IMR-90 (cell line): Measurements from ENCODE around the gene SAG. TPM values are rescaled to one million over a fixed set of nuclear protein-coding genes. Genes with fewer than 3 reads are reported as not detected.

ENCODE experiments used
- ATAC-seq: fragments of 200-7000 bp; cut with Tn5 transposase; 2 replicates; pipeline ENCODE4 v1.9.1; 2020; ENCODE audit warnings: low read depth, mild to moderate bottlenecking, moderate library complexity
- BruUV-seq: library from RNA; stranded (reverse); fragments of 400-500 nt; replicated peaks from 2 replicates; lab custom pipeline; 2021; lab: Mats Ljungman, UMichigan
- CTCF ChIA-PET: fragments of 300-600 bp; formaldehyde crosslinking; extraction: SDS; loops from one replicate; lab custom pipeline; 2021; ENCODE audit warnings: antibody characterized with exemption; lab: Yijun Ruan, JAX
- POLR2A ChIA-PET: fragments of 300-600 bp; sonication (Branson Sonifier 250); formaldehyde crosslinking; loops from one replicate; lab custom pipeline; 2022; ENCODE audit warnings: antibody characterized with exemption; ENCODE audit not compliant: unreplicated experiment; lab: Charles Lee
- DNase-seq: peaks from one replicate; pipeline ENCODE4 v3.0.0; 2013
- H2AFZ ChIP-seq: replicated peaks from 2 replicates; pipeline ENCODE3; 2013; ENCODE audit warnings: low read length, mild to moderate bottlenecking; ENCODE audit not compliant: poor library complexity
- H2AK5ac ChIP-seq: 2 replicates; pipeline ENCODE4 v1.6.1; 2013; ENCODE audit warnings: low read depth, low read length, inconsistent platforms
- H2AK9ac ChIP-seq: replicated peaks from 2 replicates; pipeline ENCODE3; 2013; ENCODE audit warnings: mild to moderate bottlenecking, low read depth, low read length, moderate library complexity; ENCODE audit not compliant: poor library complexity
- H2BK120ac ChIP-seq: 2 replicates; pipeline ENCODE4 v1.6.1; 2013; ENCODE audit warnings: low read depth, low read length, inconsistent platforms
- H2BK15ac ChIP-seq: 3 replicates; pipeline ENCODE4 v1.6.1; 2013; ENCODE audit warnings: low read depth, low read length, inconsistent platforms
- H2BK20ac ChIP-seq: 2 replicates; pipeline ENCODE4 v1.6.1; 2013; ENCODE audit warnings: low read depth, mild to moderate bottlenecking, inconsistent platforms, low read length, moderate library complexity
- H2BK5ac ChIP-seq: 2 replicates; pipeline ENCODE4 v1.6.1; 2013; ENCODE audit warnings: mild to moderate bottlenecking, low read depth, low read length, inconsistent platforms; ENCODE audit not compliant: poor library complexity, severe bottlenecking
- H3K14ac ChIP-seq: replicated peaks from 2 replicates; pipeline ENCODE4 v1.6.1; 2013; ENCODE audit warnings: low read depth, low read length, inconsistent platforms
- H3K18ac ChIP-seq: 2 replicates; pipeline ENCODE4 v1.6.1; 2013; ENCODE audit warnings: low read depth, low read length, control low read depth
- H3K23ac ChIP-seq: 2 replicates; pipeline ENCODE4 v1.6.1; 2013; ENCODE audit warnings: low read depth, low read length, inconsistent platforms
- H3K27ac ChIP-seq: 2 replicates; pipeline ENCODE4 v1.5.1; 2013; ENCODE audit warnings: mild to moderate bottlenecking, control low read depth, low read length; ENCODE audit not compliant: insufficient read depth
- H3K27me3 ChIP-seq: 2 replicates; pipeline ENCODE4 v1.6.1; 2013; ENCODE audit warnings: low read length; ENCODE audit not compliant: control insufficient read depth, insufficient read depth
- H3K36me3 ChIP-seq: 2 replicates; pipeline ENCODE4 v1.6.1; 2013; ENCODE audit warnings: low read length, mixed read lengths; ENCODE audit not compliant: control insufficient read depth, insufficient read depth
- H3K4ac ChIP-seq: 2 replicates; pipeline ENCODE4 v1.6.1; 2013; ENCODE audit warnings: low read depth, low read length, inconsistent platforms
- H3K4me1 ChIP-seq: 2 replicates; pipeline ENCODE4 v1.6.1; 2013; ENCODE audit warnings: low read length, mixed read lengths; ENCODE audit not compliant: control insufficient read depth, insufficient read depth
- H3K4me2 ChIP-seq: 2 replicates; pipeline ENCODE4 v1.6.1; 2013; ENCODE audit warnings: low read depth, mild to moderate bottlenecking, control low read depth, low read length, moderate library complexity
- H3K4me3 ChIP-seq: 2 replicates; pipeline ENCODE4 v1.5.1; 2013; ENCODE audit warnings: low read depth, mild to moderate bottlenecking, control low read depth, low read length, moderate library complexity; ENCODE audit not compliant: insufficient read depth
- H3K56ac ChIP-seq: 2 replicates; pipeline ENCODE4 v1.6.1; 2013; ENCODE audit warnings: low read length, inconsistent platforms; ENCODE audit not compliant: insufficient read depth; ENCODE audit errors: extremely low read depth
- H3K79me1 ChIP-seq, 2 experiments: 2 replicates each; pipeline ENCODE4 v1.6.1; 2013; ENCODE audit warnings: low read length in 2 of 2, inconsistent platforms in 1 of 2, low read depth in 1 of 2
- H3K9ac ChIP-seq: 2 replicates; pipeline ENCODE4 v1.6.1; 2013; ENCODE audit warnings: low read depth, low read length, control low read depth
- H3K9me1 ChIP-seq: 2 replicates; pipeline ENCODE4 v1.6.1; 2013; ENCODE audit warnings: low read length, inconsistent platforms; ENCODE audit not compliant: insufficient read depth
- H3K9me3 ChIP-seq: 2 replicates; pipeline ENCODE4 v1.6.1; 2013; ENCODE audit warnings: low read length; ENCODE audit not compliant: control insufficient read depth, insufficient read depth
- H4K20me1 ChIP-seq: 2 replicates; pipeline ENCODE4 v1.6.1; 2013; ENCODE audit warnings: low read length, inconsistent platforms; ENCODE audit not compliant: insufficient read depth
- H4K5ac ChIP-seq: 2 replicates; pipeline ENCODE4 v1.6.1; 2013; ENCODE audit warnings: mild to moderate bottlenecking, low read depth, low read length, control low read depth
- H4K8ac ChIP-seq, 2 experiments: 2 replicates each; pipeline ENCODE4 v1.6.1; 2013; ENCODE audit warnings: low read depth in 2 of 2, low read length in 2 of 2, control low read depth in 1 of 2, inconsistent platforms in 1 of 2
- H4K91ac ChIP-seq: 2 replicates; pipeline ENCODE4 v1.6.1; 2013; ENCODE audit warnings: low read depth, low read length, inconsistent platforms; ENCODE audit not compliant: insufficient read depth
- BHLHE40 ChIP-seq: fragments of 150-350 bp; IDR thresholded peaks from 2 replicates; pipeline ENCODE4 v1.6.1; 2016; ENCODE audit warnings: mild to moderate bottlenecking, low read depth, low read length
- CEBPB ChIP-seq: IDR thresholded peaks from 2 replicates; pipeline ENCODE4 v1.6.1; 2012; ENCODE audit warnings: low read depth, low read length, improper control_type of control experiment
- CHD1 ChIP-seq: IDR thresholded peaks from 2 replicates; pipeline ENCODE4 v1.6.1; 2012; ENCODE audit warnings: low read depth, low read length, improper control_type of control experiment
- ELK1 ChIP-seq: fragments of 150-350 bp; IDR thresholded peaks from 2 replicates; pipeline ENCODE4 v1.6.1; 2016; ENCODE audit warnings: low read depth, mild to moderate bottlenecking, low read length, moderate library complexity, borderline replicate concordance
- FOS ChIP-seq: fragments of 150-350 bp; IDR thresholded peaks from 2 replicates; pipeline ENCODE4 v1.6.1; 2016; ENCODE audit warnings: low read depth, low read length
- MAFK ChIP-seq: IDR thresholded peaks from 2 replicates; pipeline ENCODE4 v1.6.1; 2012; ENCODE audit warnings: low read depth, low read length, improper control_type of control experiment
- MAZ ChIP-seq: IDR thresholded peaks from 2 replicates; pipeline ENCODE4 v1.6.1; 2012; ENCODE audit warnings: low read depth, mild to moderate bottlenecking, low read length, improper control_type of control experiment, moderate library complexity, borderline replicate concordance
- MXI1 ChIP-seq: IDR thresholded peaks from 2 replicates; pipeline ENCODE4 v1.6.1; 2012; ENCODE audit warnings: low read depth, mild to moderate bottlenecking, low read length, moderate library complexity, borderline replicate concordance
- NFE2L2 ChIP-seq: fragments of 150-350 bp; IDR thresholded peaks from 2 replicates; pipeline ENCODE4 v1.6.1; 2016; ENCODE audit warnings: low read depth, mild to moderate bottlenecking, low read length
- POLR2A ChIP-seq: IDR thresholded peaks from 2 replicates; pipeline ENCODE4 v1.6.1; 2012; ENCODE audit warnings: mild to moderate bottlenecking, low read depth, low read length
- RAD21 ChIP-seq: IDR thresholded peaks from 2 replicates; pipeline ENCODE4 v1.6.1; 2012; ENCODE audit warnings: low read length, improper control_type of control experiment
- RCOR1 ChIP-seq: IDR thresholded peaks from 2 replicates; pipeline ENCODE4 v1.6.1; 2012; ENCODE audit warnings: mild to moderate bottlenecking, low read length, improper control_type of control experiment; ENCODE audit not compliant: insufficient replicate concordance
- RFX5 ChIP-seq: IDR thresholded peaks from 2 replicates; pipeline ENCODE4 v1.8.0; 2012; ENCODE audit warnings: low read depth, mild to moderate bottlenecking, low read length, moderate library complexity
- USF2 ChIP-seq: fragments of 150-350 bp; IDR thresholded peaks from 2 replicates; pipeline ENCODE4 v1.6.1; 2017; ENCODE audit warnings: mild to moderate bottlenecking, antibody characterized with exemption, low read length, low read depth
- WGBS, 2 experiments: methylation state at CpG; one replicate each; pipeline versions ENCODE4 v1.1.5 to v1.1.7; 2013; ENCODE audit warnings: missing lambda C conversion rate in 2 of 2; ENCODE audit not compliant: insufficient read length in 1 of 2; ENCODE audit errors: extremely low coverage in 2 of 2; 5-methylcytosine and 5-hydroxymethylcytosine counted together
- dilution Hi-C: fragments of 300-500 bp; cut with HindIII; formaldehyde crosslinking; loops from one replicate; pipeline ENCODE4 v1.14.3; 2018; ENCODE audit warnings: low sequenced_read_pairs; ENCODE audit not compliant: unreplicated experiment
- in situ Hi-C: fragments of 300-500 bp; cut with MboI; formaldehyde crosslinking; loops from 3 replicates; pipeline ENCODE4 v1.14.3; 2019; ENCODE audit warnings: low sequenced_read_pairs, inconsistent platforms, mixed read lengths
- intact Hi-C: fragments of 100-400 bp; cut with micrococcal nuclease; formaldehyde crosslinking; loops from 2 replicates; pipeline ENCODE4 v1.10.0; 2022
- polyA plus RNA-seq, 3 experiments: library from polyadenylated mRNA; depleted of rRNA; stranded (reverse); fragments of >200 nt; gene quantifications; 2 replicates each; pipeline ENCODE4 v1.2.3, GENCODE V29; 2012; ENCODE audit warnings: low replicate concordance in 1 of 3
- total RNA-seq: library from RNA; depleted of rRNA; stranded (reverse); fragments of >200 nt; gene quantifications from 2 replicates; pipeline ENCODE4 v1.2.3, GENCODE V29; 2012
- TF ChIP-seq, protein P1 (sequence below): conservative IDR thresholded peaks from 2 replicates; pipeline ENCODE4 v1.5.1; 2012; ENCODE audit warnings: mild to moderate bottlenecking, low read depth, low read length, improper control_type of control experiment

SAG gene
- total and polyA plus RNA-seq, 2 of the 4 experiments (the other 2 are of a cell fraction) = not detected

DNA sequence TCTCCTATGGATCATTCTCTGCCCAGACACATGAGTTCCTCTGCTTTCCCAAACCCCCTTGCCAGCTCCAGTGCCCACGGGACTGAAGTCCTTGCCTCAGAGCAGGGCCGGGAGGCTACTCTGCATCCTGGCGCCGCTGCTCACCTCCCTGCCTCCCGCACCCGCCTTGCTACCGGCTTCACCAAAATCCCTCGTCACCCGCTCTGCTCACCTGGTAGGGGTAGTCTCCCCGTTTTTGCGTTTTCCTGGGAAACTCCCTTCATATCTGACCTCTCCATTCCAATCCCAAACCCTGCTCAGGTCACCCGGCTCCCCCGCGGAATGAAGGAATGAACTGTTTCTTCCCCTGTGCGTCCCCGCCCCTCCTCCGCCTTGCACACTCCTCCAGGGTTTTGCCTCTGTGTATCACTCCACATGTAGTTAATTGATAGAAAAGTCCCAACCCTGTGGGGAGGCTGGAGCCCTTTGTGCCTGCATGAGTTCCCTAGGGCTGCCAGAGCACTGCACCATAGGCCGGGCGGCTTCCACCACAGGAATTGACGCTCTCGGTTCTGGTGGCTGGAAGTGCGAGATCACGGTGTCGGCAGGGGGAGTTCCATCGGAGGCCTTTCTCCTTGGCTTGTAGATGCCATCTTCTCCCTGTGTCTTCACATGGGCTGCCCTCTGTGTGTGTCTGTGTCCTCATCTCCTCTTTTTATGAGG, 44.7 kb downstream of the SAG start:
- dilution Hi-C loops = no loop called here
- H3K56ac ChIP-seq = no peak overlapping the region
- no peak overlapping the region for H2BK15ac ChIP-seq
- peak overlapping the region; percentile 28 for H2AK9ac ChIP-seq
- H4K91ac ChIP-seq = no peak overlapping the region
- H3K4ac ChIP-seq = no peak overlapping the region
- ATAC-seq (no peak), DNase-seq (no peak)
- peaks cover 8% of the 10 kb centered on the region for H3K4me1 ChIP-seq
- H3K27me3 ChIP-seq = peaks cover 13% of the 10 kb centered on the region; the same call in 1 of the 2 replicates
- H3K18ac ChIP-seq = no peak overlapping the region
- no TSS peak for BruUV-seq
- H3K14ac ChIP-seq = no peak overlapping the region
- no peak overlapping the region for H2BK120ac ChIP-seq
- no peaks in the 10 kb centered on the region for H3K36me3 ChIP-seq
- H3K4me3 ChIP-seq = no peak overlapping the region
- ChIA-PET CTCF (interaction anchor here (1.3 kb wide), 1 partner anchor 97 kb away, joined by 4 read pairs; no protein-coding TSS in a partner anchor), POLR2A (no interaction called here)
- peaks cover 14% of the 10 kb centered on the region; the same call in 1 of the 2 replicates for H4K20me1 ChIP-seq
- H3K9me1 ChIP-seq = peaks cover 10% of the 10 kb centered on the region
- H4K5ac ChIP-seq = no peak overlapping the region
- no peak overlapping the region for H2BK5ac ChIP-seq
- peak overlapping the region; percentile 41 for H2AFZ ChIP-seq
- peaks cover 16 to 24% of the 10 kb centered on the region in 2 experiments for H3K79me1 ChIP-seq
- H3K23ac ChIP-seq = no peak overlapping the region
- H4K8ac ChIP-seq = no peak overlapping the region
- in situ Hi-C loops = loop anchor here (5.0 kb wide), 1 partner anchor 95 kb away; no protein-coding TSS in a partner anchor
- 98% methylated on average over 12 of the region's 25 CpGs; no CpG with 5 or more reads in 1 of the 2 experiments for WGBS, 2 experiments
- H3K4me2 ChIP-seq = no peak overlapping the region
- no peaks in the 10 kb centered on the region for H3K9me3 ChIP-seq
- no peak overlapping the region for H3K9ac ChIP-seq
- H2AK5ac ChIP-seq = 0 out of 2 replicates have a peak overlapping the region, but pooled peaks have one; percentile 9
- H2BK20ac ChIP-seq = no peak overlapping the region
- intact Hi-C loops = no loop called here
- no peak overlapping the region for H3K27ac ChIP-seq
- TF ChIP-seq, protein P1, sequence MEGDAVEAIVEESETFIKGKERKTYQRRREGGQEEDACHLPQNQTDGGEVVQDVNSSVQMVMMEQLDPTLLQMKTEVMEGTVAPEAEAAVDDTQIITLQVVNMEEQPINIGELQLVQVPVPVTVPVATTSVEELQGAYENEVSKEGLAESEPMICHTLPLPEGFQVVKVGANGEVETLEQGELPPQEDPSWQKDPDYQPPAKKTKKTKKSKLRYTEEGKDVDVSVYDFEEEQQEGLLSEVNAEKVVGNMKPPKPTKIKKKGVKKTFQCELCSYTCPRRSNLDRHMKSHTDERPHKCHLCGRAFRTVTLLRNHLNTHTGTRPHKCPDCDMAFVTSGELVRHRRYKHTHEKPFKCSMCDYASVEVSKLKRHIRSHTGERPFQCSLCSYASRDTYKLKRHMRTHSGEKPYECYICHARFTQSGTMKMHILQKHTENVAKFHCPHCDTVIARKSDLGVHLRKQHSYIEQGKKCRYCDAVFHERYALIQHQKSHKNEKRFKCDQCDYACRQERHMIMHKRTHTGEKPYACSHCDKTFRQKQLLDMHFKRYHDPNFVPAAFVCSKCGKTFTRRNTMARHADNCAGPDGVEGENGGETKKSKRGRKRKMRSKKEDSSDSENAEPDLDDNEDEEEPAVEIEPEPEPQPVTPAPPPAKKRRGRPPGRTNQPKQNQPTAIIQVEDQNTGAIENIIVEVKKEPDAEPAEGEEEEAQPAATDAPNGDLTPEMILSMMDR = no peak
- TF ChIP-seq MAZ = no peak
- TF ChIP-seq RAD21 = no peak
- TF ChIP-seq RFX5 = no peak
- TF ChIP-seq MAFK = no peak
- TF ChIP-seq POLR2A = no peak
- TF ChIP-seq BHLHE40 = no peak
- no peak for TF ChIP-seq CEBPB
- no peak for TF ChIP-seq FOS
- no peak for TF ChIP-seq CHD1
- TF ChIP-seq MXI1 = no peak
- TF ChIP-seq USF2 = no peak
- no peak for TF ChIP-seq ELK1
- TF ChIP-seq RCOR1 = no peak
- TF ChIP-seq NFE2L2 = no peak
